Subcutaneous adipose tissue (tissue), 4 donors: ENCODE measurements around the gene LGR6. TPM values are rescaled to one million over a fixed set of nuclear protein-coding genes. Genes with fewer than 3 reads are reported as not detected.

Experiments used
- total RNA-seq, 4 donors: library from RNA; depleted of rRNA; stranded (reverse); fragments of >200 nt; gene quantifications; one replicate each; pipeline ENCODE4 v1.1.0, GENCODE V29; 2016
- TF ChIP-seq, protein P1 (sequence below): fragments of 450-650 bp; IDR thresholded peaks from one replicate; pipeline ENCODE4 v1.5.1; 2016; ENCODE audit warnings: low read depth, mild to moderate bottlenecking, control low read depth, antibody characterized with exemption, moderate library complexity

LGR6 gene
- total RNA-seq, 4 donors from 2014 or later, result not detected

DNA sequence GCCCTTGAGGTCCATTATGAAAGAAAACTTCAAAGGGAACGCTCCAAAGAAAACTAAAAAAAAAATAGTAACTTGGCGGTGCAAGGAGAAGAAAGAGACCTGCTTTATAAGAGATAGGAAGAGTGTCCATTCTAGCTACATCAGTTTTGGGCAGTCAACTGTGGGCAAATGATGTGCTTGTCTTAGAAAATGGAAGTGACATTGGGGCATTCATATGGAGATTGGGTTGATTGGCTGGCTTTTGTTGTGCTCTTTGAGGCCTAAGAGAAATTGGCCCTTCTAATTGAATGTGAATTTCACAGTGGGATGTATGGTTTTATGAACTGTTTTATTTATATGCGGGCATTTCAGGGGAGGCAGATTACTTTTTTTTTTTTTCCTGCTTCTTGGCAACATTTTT lies 168.1 kb downstream of the LGR6 start:
- TF ChIP-seq, protein P1, sequence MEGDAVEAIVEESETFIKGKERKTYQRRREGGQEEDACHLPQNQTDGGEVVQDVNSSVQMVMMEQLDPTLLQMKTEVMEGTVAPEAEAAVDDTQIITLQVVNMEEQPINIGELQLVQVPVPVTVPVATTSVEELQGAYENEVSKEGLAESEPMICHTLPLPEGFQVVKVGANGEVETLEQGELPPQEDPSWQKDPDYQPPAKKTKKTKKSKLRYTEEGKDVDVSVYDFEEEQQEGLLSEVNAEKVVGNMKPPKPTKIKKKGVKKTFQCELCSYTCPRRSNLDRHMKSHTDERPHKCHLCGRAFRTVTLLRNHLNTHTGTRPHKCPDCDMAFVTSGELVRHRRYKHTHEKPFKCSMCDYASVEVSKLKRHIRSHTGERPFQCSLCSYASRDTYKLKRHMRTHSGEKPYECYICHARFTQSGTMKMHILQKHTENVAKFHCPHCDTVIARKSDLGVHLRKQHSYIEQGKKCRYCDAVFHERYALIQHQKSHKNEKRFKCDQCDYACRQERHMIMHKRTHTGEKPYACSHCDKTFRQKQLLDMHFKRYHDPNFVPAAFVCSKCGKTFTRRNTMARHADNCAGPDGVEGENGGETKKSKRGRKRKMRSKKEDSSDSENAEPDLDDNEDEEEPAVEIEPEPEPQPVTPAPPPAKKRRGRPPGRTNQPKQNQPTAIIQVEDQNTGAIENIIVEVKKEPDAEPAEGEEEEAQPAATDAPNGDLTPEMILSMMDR, result no peak

- TF ChIP-seq, protein P1, result no peak
Observed at GRCh38 chr1:202362212-202362611, 168.6 kb downstream of the LGR6 start.

- TF ChIP-seq, protein P1, result no peak
Observed at GRCh38 chr1:202365092-202365815, 171.7 kb downstream of the LGR6 start.

DNA sequence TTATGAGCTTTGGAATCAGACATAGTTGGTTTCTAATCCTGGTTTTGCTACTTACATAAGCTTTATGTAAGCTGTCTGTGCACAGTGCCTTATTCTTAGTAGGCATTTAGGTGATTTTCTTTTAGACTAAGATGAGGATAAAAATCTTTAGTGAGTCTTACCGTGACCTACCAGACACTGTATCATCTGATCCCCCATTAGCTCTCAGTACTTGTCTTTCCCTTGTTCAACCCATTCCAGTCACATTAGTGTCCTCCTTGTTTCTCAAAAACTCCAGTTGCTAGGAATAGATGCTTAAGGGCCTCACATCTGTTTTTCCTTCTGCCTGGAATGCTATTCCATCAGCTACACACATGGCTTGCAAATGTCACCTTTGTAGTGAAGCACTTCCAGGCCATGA lies 173.7 kb downstream of the LGR6 start:
- TF ChIP-seq, protein P1, result no peak

Other genes with a start within 250 kb of the LGR6 start
- 100 to 1,000 TPM in 2 of 4 donors, 10 to 100 TPM in 2; 38.8 to 168 (median 74.3) TPM for gene LMOD1, start 247.3 kb upstream of the LGR6 start, total RNA-seq
- gene TIMM17A, start 238.3 kb upstream of the LGR6 start, total RNA-seq, result 10 to 100 TPM; 24.6 to 67.5 (median 26.2) TPM
- 10 to 100 TPM; 38.5 to 68.8 (median 47.7) TPM for gene RNPEP, start 211.2 kb upstream of the LGR6 start, total RNA-seq
- gene ELF3, start 183.2 kb upstream of the LGR6 start, total RNA-seq, result under 1 TPM in 3 of 4 donors, not detected in 1; 0.17 to 0.44 (median 0.38) TPM
- gene GPR37L1, start 70.9 kb upstream of the LGR6 start, total RNA-seq, result under 1 TPM in 1 of 4 donors, not detected in 3; 0.16 TPM
- 10 to 100 TPM; 28.5 to 52.0 (median 38.4) TPM for gene ARL8A, start 49.1 kb upstream of the LGR6 start, total RNA-seq
- gene PTPN7, start 33.2 kb upstream of the LGR6 start, total RNA-seq, result 10 to 100 TPM in 1 of 4 donors, 1 to 10 TPM in 2, not detected in 1; 1.8 to 21.8 (median 2.6) TPM
- 1 to 10 TPM in 3 of 4 donors, not detected in 1; 1.5 to 3.4 (median 3.1) TPM for gene UBE2T, start 148.1 kb downstream of the LGR6 start, total RNA-seq
- gene PPP1R12B, start 154.9 kb downstream of the LGR6 start, total RNA-seq, result 100 to 1,000 TPM in 2 of 4 donors, 10 to 100 TPM in 2; 38.8 to 127 (median 85.9) TPM